GM11168 (cell line): ENCODE results near the gene BRIP1.

Experiments
- in situ Hi-C: fragments of 300-500 bp; cut with MboI; formaldehyde crosslinking; loops from one replicate; pipeline ENCODE4 v1.12.0; 2022; ENCODE audit warnings: low sequenced_read_pairs; ENCODE audit not compliant: unreplicated experiment

BRIP1 gene

DNA sequence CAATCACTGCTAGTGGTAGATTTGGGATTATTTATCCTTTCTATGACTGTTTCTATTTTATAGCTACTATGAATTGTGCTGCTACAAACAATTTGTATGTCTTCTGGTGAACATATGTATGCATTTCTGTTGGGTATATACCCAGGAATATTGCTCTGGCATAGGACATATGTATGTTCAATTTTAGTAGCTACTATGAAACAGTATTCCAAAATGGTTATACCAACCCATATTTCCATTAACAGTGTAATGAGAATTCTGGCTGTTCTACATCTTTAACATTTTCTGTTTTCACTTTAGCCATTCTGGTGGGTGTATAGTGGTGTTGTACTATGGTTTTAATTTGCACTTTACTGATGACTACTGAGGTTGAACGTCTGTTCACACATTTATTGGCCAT lies 214.7 kb downstream of the BRIP1 start:
- in situ Hi-C loops, result loop anchor here (25.0 kb wide), 1 partner anchor 464 kb away; no protein-coding TSS in a partner anchor

DNA sequence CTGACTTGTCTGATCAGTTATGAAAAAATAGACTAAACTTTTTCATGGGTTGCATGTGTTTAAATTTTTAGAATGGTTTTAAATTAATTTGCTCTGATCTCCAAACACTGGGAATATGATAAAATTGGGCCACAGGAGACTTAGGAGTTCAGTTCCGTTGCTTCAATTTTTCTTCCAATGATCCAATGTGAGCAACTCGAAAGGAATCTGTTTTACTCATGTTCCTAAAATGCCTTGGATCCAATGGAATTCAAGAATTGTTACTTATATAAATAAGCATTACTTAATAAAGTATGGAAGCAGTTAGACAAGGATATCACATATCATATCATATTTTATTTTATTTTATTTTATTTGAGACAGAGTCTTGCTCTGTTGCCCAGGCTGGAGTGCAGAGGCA lies 216.3 kb downstream of the BRIP1 start:
- in situ Hi-C loops, result loop anchor here (25.0 kb wide), 1 partner anchor 465 kb away; no protein-coding TSS in a partner anchor

DNA sequence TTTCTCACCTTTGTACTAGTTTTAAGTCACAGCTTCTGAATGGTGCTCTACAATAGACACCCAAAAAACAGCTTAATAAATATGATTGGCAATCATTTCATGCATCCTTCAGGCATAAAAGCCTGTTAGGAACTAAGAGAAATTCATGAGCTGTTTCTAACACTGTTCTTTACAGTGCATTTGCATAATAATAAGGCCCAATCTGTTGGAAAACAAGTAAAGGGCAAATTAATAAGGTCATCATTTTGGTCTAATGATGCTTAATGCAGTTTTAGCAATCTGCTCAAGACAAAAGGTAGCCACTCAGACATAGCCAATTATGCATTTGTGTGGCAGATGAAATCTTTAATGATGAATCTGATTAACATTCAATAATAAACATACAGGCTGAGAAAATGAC lies 216.8 kb downstream of the BRIP1 start:
- in situ Hi-C loops, result loop anchor here (25.0 kb wide), 1 partner anchor 466 kb away; no protein-coding TSS in a partner anchor

DNA sequence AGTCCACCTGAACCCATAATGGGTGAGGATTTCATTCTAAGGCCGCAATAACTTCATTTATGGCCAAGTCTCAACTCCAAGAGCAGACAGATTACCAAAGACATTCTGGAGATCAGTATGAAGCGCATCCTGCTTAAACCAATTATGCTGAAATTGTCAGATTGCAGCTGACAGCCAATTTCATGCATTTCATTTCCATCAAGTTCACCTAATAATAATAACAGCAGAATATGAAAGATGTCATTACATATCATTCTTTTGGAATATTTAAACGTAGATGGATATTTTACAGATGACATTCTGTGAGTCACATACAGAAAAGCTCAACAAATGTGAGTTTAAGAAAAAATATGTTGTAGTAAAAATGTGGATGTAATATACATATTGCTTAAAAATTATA lies 217.4 kb downstream of the BRIP1 start:
- in situ Hi-C loops, result loop anchor here (25.0 kb wide), 1 partner anchor 466 kb away; no protein-coding TSS in a partner anchor

DNA sequence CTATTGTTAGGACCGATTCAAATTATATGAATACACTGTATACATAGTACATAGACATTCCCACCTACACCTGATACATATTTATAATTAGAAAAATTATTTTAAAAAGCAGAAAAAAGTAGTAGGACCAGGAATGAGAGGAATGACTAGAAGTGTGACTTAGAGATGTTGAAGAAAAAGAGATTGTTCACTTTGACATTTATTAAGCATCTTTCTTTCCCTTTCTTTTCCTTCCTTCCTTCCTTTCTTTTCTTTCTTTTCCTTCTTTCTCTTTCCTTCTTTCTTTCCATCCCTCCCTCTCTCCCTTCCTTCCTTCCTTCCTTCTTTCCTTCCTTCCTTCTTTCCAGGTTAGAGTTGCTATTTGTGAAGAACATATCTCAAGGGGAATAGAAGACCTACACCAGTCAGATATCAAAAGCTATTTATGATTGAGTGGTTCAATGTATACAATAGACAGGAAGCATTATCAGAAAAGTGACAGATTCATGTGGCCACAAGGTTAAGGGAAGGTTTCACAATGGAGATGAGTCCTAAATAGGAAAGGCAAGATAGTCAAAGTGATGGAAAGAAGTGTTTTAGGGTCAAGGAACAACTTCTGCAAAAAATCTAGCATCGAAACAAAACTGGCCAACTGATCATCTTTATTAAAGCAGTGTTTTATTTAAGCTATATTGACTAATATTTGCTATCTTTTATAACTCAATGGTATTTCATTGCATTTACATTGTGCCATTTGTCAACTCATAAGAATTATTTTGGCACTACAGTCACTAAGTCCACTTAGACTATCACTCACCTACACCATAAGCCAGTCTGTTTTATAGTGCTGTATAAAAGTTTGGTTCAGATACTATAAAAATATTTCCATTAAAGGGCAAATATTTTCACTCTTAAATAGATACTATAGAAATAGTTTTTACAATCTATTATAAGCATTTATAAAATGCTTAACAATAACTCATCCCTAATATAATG lies 218.2 kb downstream of the BRIP1 start:
- in situ Hi-C loops, result loop anchor here (25.0 kb wide), 1 partner anchor 467 kb away; no protein-coding TSS in a partner anchor

DNA sequence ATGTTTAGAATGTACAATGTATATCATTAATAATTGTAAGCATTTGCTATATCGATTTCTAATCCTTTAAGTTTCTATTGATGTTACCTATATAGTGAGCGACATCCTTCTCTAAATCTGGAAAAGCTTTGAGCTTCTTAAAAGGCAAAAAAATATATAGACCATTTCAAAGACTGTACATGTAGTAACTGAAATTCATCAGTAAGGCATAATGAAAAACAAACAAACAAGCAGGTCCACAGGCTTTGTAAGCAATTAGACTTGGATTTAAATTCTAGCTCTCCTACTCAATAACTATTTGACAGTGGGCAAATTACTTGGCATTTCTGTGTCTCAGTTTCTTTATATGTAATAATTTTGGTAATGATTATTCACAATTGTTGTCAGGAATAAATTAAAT lies 220.6 kb downstream of the BRIP1 start:
- in situ Hi-C loops, result loop anchor here (25.0 kb wide), 1 partner anchor 470 kb away; no protein-coding TSS in a partner anchor

DNA sequence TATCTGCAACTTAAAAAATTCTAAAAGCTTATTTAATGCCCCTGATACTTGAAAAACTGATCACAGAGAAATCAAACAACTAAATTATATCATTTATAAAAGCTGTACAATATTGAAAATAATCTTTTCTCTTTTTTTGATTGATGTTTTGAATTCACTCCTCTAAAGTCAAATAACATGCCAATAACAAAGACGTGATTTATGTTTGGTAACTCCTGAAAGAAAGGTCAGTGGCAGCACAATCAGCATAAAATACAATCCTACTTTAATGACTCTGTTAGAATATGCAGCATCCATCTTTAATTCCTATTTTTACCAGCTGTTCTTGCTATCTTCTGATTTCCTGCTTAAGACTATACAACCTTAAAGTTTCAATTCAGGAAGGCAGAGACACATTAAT lies 221.6 kb downstream of the BRIP1 start:
- in situ Hi-C loops, result loop anchor here (25.0 kb wide), 1 partner anchor 471 kb away; no protein-coding TSS in a partner anchor

DNA sequence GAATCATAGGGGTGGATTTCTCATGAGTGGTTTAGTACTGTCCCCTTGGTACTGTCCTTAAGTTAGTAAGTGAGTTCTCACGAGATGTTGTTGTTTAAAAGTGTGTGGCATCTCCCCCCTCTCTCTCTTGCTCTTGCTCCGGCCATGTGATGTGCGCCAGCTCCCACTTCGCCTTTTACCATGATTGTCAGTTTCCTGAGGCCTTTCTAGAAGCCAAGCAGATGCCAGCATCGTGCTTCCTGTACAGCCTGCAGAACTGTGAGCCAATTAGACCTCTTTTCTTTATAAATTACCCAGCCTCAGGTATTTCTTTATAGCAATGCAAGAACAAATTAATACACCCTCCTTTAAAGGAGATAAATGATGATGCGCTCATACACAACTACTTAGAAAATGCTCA lies 222.2 kb downstream of the BRIP1 start:
- in situ Hi-C loops, result loop anchor here (25.0 kb wide), 1 partner anchor 471 kb away; no protein-coding TSS in a partner anchor

DNA sequence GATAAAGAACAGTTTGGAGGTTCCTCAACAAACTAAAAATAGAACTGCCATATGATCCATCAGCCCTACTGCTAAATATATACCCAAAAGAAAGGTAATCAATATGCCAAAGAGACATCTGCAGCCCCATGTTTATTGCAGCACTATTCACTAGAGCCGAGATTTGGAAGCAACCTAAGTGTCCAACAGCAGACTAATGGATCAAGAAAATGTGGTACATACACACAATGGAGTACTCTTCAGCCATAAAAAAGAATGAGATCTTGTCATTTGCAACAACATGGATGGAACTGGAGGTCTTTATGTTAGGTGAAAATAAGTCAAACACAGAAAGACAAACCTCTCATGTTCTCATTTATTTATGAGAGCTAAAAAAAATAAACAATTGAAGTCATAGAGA lies 223.5 kb downstream of the BRIP1 start:
- in situ Hi-C loops, result loop anchor here (25.0 kb wide), 1 partner anchor 472 kb away; no protein-coding TSS in a partner anchor

DNA sequence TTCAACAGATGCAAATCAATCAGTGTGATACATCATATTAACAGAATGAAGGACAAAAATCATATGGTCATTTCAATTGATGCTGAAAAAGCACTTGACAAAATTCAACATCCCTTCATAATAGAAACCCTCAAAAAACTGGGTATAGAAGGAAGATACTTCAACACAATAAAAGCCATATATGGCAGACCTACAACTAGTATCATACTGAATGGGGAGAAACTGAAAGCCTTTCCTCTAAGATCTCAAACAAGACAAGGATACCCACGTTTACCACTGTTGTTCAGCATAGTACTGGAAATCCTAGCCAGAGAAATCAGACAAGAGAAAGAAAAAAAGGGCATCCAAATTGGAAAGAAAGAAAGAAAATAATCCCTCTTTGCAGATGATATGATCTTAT lies 225.2 kb downstream of the BRIP1 start:
- in situ Hi-C loops, result loop anchor here (25.0 kb wide), 1 partner anchor 474 kb away; no protein-coding TSS in a partner anchor

DNA sequence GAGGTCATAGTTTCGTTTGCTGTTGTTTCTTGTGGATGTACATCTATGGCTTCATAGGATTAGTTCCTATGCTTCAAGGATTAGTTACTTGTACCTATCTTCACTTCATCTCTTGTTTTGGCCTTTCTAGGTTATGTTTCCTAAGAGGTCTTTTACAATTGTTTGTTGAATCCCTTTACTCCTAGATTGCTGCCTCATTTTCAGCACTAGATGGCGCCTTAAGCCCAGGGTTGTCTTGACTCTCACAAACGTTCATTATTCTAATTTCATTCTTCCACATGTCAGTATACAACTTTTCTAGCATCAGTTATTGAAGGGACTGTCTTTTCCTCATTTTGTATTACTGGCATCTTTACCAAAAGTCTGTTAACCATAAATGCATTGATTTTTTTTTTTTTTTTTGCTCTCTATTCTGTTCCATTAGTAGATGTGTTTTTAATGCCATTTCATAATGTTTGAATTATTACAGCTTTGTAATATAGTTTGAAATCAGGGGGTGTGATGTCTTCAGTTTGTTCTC lies 227.4 kb downstream of the BRIP1 start:
- in situ Hi-C loops, result loop anchor here (25.0 kb wide), 1 partner anchor 476 kb away; no protein-coding TSS in a partner anchor

DNA sequence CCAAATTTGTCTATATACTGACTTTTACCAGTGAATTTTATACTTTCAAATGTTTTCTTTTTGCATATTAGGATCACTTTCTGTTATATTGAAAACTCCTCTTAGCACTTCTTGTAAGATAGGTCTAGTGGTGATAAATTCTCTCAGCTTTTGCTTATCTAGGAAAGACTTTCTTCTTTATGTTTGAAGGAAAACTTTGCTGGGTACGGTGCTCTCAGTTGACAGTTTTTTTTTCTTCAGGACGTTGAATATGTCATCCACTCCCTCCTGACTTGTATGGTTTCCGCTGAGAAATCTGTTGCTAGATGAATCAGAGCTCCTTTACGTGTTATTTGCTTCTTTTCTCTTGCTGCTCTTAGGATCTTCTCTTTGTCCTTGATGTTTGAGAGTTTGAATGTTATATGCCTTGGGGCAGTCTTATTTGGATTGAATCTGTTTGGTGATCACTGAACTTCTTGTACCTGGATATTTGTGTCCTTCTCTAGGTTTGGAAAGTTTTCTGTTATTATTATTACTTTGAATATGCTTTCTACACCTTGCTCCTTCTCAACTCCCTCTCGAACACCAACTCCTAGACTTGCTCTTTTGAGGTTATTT lies 228.3 kb downstream of the BRIP1 start:
- in situ Hi-C loops, result loop anchor here (5.0 to 25.0 kb wide), 2 partner anchors 207 to 477 kb away; no protein-coding TSS in a partner anchor

DNA sequence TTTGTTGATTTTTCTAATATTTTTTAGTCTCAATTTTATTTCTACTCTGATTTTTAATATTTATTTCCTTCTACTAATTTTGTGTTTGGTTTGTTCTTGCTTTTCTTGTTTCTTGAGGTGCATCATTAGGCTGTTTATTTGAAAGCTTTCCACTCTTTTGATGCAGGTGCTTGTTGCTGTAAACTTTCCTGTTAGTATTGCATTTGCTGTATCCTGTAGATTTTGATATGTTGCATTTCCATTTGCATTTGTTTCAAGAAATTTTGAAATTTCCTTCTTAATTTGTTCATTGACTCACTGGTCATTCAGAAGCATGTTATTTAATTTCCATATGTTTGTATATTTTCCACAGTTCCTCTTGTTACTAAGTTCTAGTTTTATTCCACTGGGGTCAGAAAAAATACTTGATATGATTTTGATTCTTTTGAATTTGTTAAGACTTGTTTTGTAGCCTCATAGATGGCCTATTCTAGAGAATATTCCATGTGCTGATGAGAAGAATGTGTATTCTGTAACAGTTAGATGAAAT lies 229.3 kb downstream of the BRIP1 start:
- in situ Hi-C loops, result loop anchor here (5.0 to 25.0 kb wide), 2 partner anchors 208 to 478 kb away; no protein-coding TSS in a partner anchor

DNA sequence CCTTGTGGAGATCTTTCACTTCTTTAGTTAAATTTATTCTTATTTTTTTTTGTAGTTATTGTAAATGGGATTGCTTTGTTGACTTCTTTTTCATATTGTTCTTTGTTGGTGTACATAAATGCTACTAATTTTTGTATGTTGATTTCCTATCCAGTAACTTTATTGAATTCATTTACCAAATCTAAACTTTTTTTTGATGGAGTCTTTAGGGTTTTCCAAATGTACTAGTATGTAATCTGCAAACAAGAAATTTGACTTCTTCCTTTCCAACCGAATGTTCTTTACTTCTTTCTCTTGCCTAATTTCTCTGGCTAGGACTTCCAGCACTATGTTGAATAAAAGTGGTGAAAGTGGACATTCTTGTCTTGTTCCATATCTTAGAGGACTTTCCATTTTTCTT lies 230.5 kb downstream of the BRIP1 start:
- in situ Hi-C loops, result loop anchor here (5.0 to 25.0 kb wide), 2 partner anchors 209 to 479 kb away; no protein-coding TSS in a partner anchor

DNA sequence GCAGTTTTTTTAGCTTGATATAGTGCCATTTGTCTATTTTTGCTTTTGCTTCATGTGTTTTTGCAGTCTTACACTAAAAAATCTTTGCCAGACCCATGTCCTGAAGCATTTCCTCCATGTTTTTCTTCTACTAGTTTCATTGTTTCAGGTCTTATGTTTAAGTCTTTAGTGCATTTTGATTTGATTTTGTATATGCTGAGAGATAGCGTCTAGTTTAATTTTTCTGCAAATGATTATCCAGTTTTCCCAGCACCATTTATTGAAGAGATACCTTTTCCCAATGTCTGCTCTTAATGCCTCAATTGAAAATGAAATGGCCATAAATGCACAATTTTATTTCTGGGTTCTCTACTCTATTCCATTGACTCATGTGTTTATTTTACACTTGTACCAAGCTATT lies 231.5 kb downstream of the BRIP1 start:
- in situ Hi-C loops, result loop anchor here (5.0 to 25.0 kb wide), 2 partner anchors 211 to 481 kb away; no protein-coding TSS in a partner anchor
